DND-41 (cell line): ENCODE results near the gene PSMD13.

ENCODE experiments used
- ATAC-seq: fragments of 200-7000 bp; cut with Tn5 transposase; 3 replicates; pipeline ENCODE4 v1.9.1; 2021; ENCODE audit warnings: low read depth; ENCODE audit not compliant: insufficient read depth
- DNase-seq: peaks from one replicate; pipeline ENCODE4 v3.0.0-alpha.2; 2020
- H2AFZ ChIP-seq: 2 replicates; pipeline ENCODE4 v1.6.0; 2012; ENCODE audit warnings: low read depth, low read length
- H3K27ac ChIP-seq: 2 replicates; pipeline ENCODE4 v1.5.1; 2012; ENCODE audit warnings: low read length, inconsistent platforms
- H3K27me3 ChIP-seq: fragments of 200-600 bp; sonication (generic); 2 replicates; pipeline ENCODE4 v1.6.0; 2012; ENCODE audit warnings: low read length, mild to moderate bottlenecking, inconsistent platforms; ENCODE audit not compliant: insufficient read depth, poor library complexity
- H3K36me3 ChIP-seq: 2 replicates; pipeline ENCODE4 v1.5.1; 2012; ENCODE audit warnings: low read length, inconsistent platforms; ENCODE audit not compliant: insufficient read depth
- H3K4me1 ChIP-seq: 2 replicates; pipeline ENCODE4 v1.5.1; 2012; ENCODE audit warnings: mild to moderate bottlenecking, low read length; ENCODE audit not compliant: insufficient read depth
- H3K4me2 ChIP-seq: 2 replicates; pipeline ENCODE4 v1.6.0; 2012; ENCODE audit warnings: mild to moderate bottlenecking, moderate library complexity, low read length, inconsistent platforms; ENCODE audit not compliant: insufficient read depth
- H3K4me3 ChIP-seq, 2 experiments: fragments of 200-600 bp in 1 of 2; shearing (Covaris generic) in 1 of 2; 2 replicates each; pipeline ENCODE4 v1.5.1; 2012 to 2016; ENCODE audit warnings: inconsistent platforms in 2 of 2, low read length in 2 of 2, mild to moderate bottlenecking in 2 of 2, low read depth in 1 of 2, moderate library complexity in 1 of 2
- H3K79me2 ChIP-seq: 2 replicates; pipeline ENCODE4 v1.6.0; 2012; ENCODE audit warnings: low read length, inconsistent platforms; ENCODE audit not compliant: insufficient read depth
- H3K9ac ChIP-seq: 2 replicates; pipeline ENCODE4 v1.6.0; 2012; ENCODE audit warnings: low read depth, mild to moderate bottlenecking, inconsistent platforms, low read length, moderate library complexity
- H3K9me3 ChIP-seq: 2 replicates; pipeline ENCODE4 v1.5.1; 2012; ENCODE audit warnings: low read length, moderate library complexity, mild to moderate bottlenecking, inconsistent platforms; ENCODE audit not compliant: insufficient read depth, severe bottlenecking
- H4K20me1 ChIP-seq: 2 replicates; pipeline ENCODE4 v1.6.0; 2012; ENCODE audit warnings: low read length; ENCODE audit not compliant: insufficient read depth
- EZH2 ChIP-seq: IDR thresholded peaks from 3 replicates; pipeline ENCODE4 v1.6.1; 2012; ENCODE audit warnings: borderline replicate concordance, low read depth, mild to moderate bottlenecking, moderate library complexity, low read length, inconsistent platforms; ENCODE audit not compliant: severe bottlenecking
- TF ChIP-seq, protein P1 (sequence below): IDR thresholded peaks from 2 replicates; pipeline ENCODE4 v1.5.1; 2012; ENCODE audit warnings: borderline replicate concordance, low read length, moderate library complexity, mild to moderate bottlenecking; ENCODE audit not compliant: poor library complexity, severe bottlenecking; ENCODE audit errors: extremely low read depth

Gene PSMD13

GRCh38 chr11:294780-295179 lies 58.0 kb downstream of the PSMD13 start:
- TF ChIP-seq EZH2: no peak
- TF ChIP-seq, protein P1, sequence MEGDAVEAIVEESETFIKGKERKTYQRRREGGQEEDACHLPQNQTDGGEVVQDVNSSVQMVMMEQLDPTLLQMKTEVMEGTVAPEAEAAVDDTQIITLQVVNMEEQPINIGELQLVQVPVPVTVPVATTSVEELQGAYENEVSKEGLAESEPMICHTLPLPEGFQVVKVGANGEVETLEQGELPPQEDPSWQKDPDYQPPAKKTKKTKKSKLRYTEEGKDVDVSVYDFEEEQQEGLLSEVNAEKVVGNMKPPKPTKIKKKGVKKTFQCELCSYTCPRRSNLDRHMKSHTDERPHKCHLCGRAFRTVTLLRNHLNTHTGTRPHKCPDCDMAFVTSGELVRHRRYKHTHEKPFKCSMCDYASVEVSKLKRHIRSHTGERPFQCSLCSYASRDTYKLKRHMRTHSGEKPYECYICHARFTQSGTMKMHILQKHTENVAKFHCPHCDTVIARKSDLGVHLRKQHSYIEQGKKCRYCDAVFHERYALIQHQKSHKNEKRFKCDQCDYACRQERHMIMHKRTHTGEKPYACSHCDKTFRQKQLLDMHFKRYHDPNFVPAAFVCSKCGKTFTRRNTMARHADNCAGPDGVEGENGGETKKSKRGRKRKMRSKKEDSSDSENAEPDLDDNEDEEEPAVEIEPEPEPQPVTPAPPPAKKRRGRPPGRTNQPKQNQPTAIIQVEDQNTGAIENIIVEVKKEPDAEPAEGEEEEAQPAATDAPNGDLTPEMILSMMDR: no peak
- Histone ChIP-seq H3K79me2 (no peaks in the 10 kb centered on the region), H3K4me1 (peaks cover 23% of the 10 kb centered on the region), H4K20me1 (peaks cover 10% of the 10 kb centered on the region), H3K36me3 (peaks cover 32% of the 10 kb centered on the region), H3K4me3 (no peak overlapping the region), H3K9me3 (no peaks in the 10 kb centered on the region), H3K27ac (no peak overlapping the region), H3K9ac (no peak overlapping the region), H3K27me3 (peaks cover under 1% of the 10 kb centered on the region), H2AFZ (no peak overlapping the region), H3K4me2 (no peak overlapping the region)
- DNase-seq: no peak
- no peak for ATAC-seq

GRCh38 chr11:295351-296170 lies 58.8 kb downstream of the PSMD13 start:
- H3K36me3 ChIP-seq: peaks cover 32% of the 10 kb centered on the region
- H3K27ac ChIP-seq: no peak overlapping the region
- TF ChIP-seq, protein P1: no peak
- TF ChIP-seq EZH2: no peak
- H3K4me2 ChIP-seq: no peak overlapping the region
- H3K9ac ChIP-seq: no peak overlapping the region
- DNase-seq (no peak), ATAC-seq (no peak)
- H3K4me1 ChIP-seq: peaks cover 15% of the 10 kb centered on the region
- peaks cover 7% of the 10 kb centered on the region for H3K27me3 ChIP-seq
- no peaks in the 10 kb centered on the region for H3K9me3 ChIP-seq
- no peak overlapping the region for H2AFZ ChIP-seq
- no peaks in the 10 kb centered on the region for H3K79me2 ChIP-seq
- H4K20me1 ChIP-seq: peaks cover 10% of the 10 kb centered on the region
- H3K4me3 ChIP-seq: no peak overlapping the region

DNA sequence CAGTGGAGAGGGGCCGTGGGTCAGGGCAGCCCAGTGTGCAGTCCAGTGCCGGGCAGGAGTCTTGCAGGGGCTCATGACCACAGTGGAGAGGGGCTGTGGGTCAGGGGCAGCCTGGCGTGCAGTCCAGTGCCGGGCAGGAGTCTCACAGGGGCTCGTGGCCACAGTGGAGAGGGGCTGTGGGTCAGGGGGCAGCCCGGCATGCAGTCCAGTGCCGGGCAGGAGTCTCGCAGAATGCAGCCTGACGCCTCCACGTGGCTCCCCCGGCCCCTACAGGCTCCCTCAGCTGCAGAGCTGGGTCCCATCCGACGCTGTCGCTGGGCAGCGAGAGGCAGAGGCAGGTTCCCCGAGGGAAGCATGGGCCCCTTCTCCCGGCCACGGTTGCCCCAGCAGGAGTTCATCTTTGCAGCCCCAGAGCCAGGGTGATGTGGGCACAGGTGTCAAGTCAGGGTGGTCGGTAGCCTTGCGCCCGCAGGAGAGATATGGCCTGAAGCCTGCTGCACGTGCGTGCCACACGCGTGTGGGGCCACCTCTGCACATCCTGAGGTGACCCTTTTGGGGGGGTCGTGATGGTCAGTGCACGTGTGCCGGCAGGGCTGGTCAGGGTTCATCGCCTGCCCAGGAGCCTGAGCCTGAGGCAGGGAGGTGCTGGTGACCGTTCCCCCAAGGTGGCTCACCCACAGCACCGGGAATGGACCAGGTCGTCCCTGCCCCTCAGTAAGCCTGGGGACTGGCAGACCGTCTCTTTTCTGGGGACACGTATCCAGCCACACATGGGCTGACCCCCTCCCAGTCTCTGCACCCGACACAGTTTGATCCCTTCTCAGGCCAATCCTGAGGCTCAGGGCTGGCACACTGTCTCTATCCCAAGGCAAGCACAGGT lies 59.6 kb downstream of the PSMD13 start:
- H3K27ac ChIP-seq: no peak overlapping the region
- no peak for ATAC-seq
- H3K4me1 ChIP-seq: peaks cover 6% of the 10 kb centered on the region; the same call in 1 of the 2 replicates
- H3K4me2 ChIP-seq: no peak overlapping the region
- H3K9me3 ChIP-seq: no peaks in the 10 kb centered on the region
- H3K36me3 ChIP-seq: peaks cover 28% of the 10 kb centered on the region
- H2AFZ ChIP-seq: no peak overlapping the region
- no peak for DNase-seq
- H3K9ac ChIP-seq: no peak overlapping the region
- TF ChIP-seq EZH2: no peak
- TF ChIP-seq, protein P1: no peak
- H3K4me3 ChIP-seq: no peak overlapping the region
- peaks cover 7% of the 10 kb centered on the region for H3K27me3 ChIP-seq
- H3K79me2 ChIP-seq: no peaks in the 10 kb centered on the region
- peaks cover 10% of the 10 kb centered on the region for H4K20me1 ChIP-seq
